GM21576 (cell line): ENCODE results near the gene ANKRD11.
"Not testable (repeated sequence)": the region's sequence is repeated elsewhere in the genome, so short reads cannot be mapped to it uniquely, and the experiment has no call there.

Source experiments
- ATAC-seq: cut with Tn5 transposase; IDR thresholded peaks from one replicate; pipeline ENCODE4 v1.9.1; 2021; ENCODE audit warnings: mild to moderate bottlenecking, moderate library complexity; ENCODE audit not compliant: unreplicated experiment

The ANKRD11 gene

DNA sequence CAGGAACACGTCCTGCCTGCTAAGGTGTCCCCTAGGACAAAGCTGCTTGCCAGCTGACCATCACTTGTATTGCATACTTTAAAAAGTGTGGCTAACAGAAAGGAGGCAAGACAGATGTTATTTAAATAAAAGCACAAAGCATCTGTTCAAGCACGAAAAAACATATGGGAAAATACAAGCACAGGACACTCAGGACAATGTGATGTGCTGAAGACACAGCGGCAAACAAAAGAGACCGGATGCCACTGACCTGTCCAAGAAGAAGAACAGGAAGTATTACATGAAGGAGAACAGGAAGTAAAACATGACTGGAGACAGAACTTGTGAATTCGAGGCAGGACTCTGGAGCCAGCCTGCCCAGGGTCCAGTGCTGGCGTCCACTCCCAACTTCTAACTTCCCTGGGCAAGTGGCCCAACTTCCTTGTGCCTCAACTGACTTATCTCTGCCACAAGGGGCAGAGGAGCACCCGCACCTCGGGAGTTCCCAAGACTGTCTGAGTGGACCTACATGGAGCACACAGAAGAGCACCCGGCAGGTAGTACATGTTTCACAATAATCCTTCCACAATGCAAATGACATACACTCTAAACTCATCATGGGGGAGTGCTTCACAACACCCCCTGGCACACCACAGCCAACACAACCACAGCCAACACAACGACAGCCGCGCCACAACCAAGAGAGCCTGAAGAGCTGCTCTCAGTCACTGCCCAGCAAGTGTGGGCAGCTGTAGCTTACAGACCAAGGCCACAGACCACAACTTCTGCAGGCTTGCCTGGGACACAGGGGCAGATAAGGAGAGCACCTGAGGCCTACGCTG, 36.6 kb downstream of the ANKRD11 start:
- no peak for ATAC-seq

DNA sequence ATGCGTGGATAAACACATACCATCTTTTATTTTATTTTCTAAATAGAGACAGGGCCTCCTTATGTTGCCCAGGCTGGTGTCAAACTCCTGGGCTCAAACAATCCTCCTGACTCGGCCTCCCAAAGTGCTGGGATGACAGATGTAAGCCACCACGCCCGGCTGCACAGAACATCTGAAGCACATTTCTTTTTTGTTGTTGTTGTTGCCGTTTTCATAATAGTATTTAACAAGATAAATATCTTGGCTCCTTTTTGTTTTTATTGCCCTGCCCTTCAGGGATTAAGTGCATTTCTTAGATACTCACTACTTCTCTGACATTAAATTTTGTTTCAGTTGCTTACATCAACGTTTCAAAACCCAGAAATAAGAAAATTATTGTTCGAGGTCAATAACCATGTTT, 37.4 kb downstream of the ANKRD11 start:
- no peak for ATAC-seq

DNA sequence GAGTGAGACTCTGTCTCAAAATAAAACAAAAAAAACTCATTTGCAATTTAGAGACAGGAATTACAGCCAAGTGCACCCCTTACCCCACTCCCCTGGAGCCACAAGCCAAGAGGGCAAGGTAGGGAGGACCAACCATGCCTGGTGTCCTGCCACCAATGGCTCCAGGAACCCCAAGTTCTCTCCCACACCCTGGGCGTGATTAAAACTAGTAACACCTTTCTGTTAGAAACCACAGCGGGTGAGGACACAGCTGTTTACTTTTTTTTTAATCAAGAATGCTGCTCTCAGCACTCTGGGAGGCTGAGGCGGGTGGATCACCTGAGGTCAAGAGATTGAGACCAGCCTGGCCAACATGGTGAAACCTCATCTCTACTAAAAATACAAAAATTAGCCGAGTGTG, 38.1 kb downstream of the ANKRD11 start:
- no peak for ATAC-seq

DNA sequence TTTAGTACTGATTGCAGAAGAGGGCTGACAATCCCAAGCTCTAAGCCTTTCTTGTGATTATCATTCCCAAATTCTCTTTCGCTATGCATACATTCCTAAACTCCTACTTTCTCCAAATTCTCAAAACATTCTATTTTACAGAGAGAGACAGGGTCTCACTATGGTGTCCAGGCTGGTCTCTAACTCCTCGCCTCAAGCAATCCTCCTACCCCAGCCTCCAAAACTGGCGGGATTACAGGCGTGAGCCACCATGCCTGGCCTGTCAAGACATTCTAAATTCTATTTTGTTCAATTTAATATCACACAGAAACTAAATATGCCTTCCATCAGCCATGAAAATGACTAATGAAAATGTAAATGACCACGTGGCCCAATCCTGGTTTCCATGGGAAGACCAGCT, 39.8 kb downstream of the ANKRD11 start:
- no peak for ATAC-seq

DNA sequence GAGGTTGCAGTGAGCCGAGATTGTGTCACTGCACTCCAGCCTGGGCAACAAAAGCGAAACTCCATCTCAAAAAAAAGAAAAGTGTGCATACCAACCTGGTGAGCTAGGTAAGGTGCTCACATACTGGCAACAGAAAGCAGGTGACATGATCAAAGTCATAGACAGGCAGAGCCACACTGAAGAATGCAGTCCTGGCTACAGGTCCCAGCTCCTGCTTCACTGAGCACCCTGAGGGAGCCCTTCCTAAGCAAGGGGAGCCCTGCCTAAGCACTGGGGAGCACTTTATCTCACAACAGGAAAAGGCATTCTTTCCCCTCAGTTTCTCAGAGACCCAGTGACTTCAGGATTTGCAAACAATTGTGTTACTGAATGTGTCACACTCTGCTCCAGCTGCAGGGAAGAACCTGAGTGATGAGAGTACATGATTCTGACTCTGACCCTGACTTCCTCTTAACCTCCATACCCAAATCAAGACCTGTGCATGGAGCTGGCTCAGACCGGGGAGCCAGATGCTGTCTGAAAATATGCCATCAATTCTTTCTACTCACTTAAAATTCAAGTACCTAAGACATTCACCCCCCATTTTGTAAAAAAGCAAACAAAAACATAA, 40.5 kb downstream of the ANKRD11 start:
- ATAC-seq, result no peak

DNA sequence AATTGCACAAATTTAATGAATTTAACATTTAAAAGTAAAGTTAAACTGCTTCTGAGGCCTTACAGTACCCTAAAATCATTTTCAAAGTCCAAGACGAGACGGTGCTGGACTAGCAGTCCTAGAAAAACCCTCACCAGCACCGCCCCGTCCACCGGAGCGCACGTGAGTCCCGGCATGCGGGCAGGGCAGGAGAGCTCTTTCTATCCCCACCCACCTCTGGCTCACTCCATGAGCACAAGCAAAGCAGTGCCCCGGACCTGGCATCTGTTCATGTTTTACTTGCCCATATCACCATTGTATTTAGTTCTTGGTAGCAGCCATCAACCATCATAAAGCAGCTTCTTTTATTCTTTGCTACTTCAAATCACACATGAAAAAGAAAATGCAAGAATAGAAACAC, 41.7 kb downstream of the ANKRD11 start:
- no peak for ATAC-seq

DNA sequence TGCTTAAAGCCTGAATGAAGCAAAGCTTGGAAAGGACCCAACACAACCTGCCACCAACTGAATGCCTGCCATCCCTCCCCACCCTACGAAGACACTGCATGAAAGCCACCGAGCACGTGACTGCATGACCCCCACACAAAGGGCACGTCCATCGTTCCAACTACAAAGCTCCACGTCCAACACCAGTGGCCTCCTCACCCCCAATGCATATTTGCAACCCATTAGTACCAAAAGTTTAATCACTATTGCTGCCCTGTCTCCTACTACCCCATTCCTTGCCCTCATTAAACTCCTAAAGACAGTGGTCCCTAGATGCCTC, 43.4 kb downstream of the ANKRD11 start:
- no peak for ATAC-seq

DNA sequence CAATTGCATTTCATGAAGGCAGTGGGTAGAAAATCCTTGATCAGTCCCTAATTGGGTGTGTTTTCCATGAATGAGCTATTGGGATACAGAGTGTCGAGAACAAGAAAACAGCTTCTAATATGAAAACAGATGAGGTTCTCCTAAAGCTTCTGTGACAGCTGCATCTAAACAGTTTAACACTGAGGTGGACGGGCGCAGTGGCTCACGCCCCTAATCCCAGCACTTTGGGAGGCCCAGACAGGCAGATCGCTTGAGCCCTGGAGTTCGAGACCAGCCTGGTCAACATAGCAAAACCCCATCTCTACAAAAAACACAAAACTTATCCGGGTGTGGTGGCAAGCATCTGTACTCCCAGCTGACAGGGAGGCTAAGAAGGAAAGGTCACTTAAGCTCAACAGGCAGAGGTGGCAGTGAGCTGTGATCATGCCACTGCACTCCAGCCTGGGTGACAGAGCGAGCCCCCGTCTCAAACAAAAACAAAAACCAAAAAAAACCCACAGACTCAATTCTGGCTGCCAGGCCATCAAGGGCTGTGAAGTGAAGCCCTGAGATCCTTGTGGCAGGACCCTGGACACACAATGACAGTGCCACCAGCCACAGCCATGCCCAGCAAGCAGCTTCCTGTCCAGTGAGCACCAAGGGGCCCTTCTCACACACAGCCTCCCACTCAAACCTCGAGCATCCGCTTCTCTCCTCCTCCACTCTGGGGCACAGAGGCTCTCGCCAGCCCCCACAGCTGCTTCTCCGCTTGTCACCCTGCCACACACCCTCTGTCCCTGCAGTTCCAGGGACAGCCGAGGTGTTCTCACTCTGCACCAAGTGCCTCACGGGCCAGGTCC, 44.0 kb downstream of the ANKRD11 start:
- ATAC-seq, result no peak

DNA sequence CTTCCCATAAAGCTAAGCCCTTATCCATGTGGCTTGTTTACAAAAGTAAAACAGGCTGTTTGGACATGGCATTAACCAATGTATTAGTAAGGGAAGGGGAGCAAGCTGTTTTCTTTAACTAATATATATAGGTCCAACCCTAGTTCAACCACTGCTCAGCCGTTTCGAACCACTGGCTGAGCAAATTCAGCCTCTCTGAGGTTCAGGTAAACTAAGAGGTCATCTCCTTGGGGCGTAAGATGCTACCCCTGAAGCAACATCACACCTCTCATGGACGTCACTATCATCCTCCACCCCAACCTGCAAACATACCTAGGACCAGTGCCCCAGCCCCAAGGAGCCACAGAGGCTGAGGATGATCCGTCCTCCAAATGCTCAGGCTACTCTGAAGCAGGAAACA, 45.2 kb downstream of the ANKRD11 start:
- ATAC-seq, result no peak

DNA sequence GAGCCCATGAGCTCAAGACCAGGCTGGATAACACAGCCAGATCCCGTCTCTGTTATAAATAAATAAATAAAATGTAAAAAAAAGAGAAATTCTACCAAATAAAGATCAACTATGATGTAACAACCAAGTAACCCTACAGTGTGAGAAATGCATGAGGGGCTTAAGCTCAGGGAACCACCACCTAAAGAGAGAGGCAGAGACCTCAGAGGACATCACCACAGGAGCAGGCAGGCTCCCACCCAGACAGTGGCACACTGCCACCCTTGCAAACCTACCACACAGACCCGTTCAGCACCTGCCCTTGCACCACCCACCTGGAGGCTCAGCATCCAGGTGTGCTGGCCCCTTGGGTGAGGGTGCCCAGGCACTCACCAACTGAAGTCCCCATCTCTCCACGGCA, 45.6 kb downstream of the ANKRD11 start:
- ATAC-seq, result no peak

DNA sequence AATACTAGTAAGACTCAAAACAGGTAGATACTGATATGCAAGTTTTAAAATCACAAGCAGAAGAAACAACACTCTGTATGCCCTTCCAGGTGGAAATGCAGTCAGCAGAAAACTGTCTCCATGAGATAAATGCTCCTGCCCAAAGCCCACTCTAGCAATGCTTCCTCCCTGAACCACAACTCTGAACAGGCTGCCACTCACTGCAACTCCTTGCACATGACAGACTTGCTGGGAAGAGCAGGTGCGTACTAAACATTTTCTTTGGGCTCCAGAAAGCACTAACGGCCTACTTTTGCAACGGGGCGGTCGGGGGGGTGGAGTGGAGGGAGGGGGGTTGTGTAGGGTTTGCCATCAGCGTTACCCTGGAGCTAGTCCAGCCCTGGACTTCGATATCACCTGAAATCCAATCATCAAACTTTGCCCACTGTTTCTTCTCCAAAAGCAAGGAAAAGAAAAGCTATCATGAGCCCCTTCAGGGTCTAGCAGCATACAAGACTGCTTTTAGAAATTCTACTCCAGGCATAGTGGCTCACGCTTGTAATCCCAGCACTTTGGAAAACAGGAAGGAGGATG, 46.1 kb downstream of the ANKRD11 start:
- ATAC-seq, result no peak

DNA sequence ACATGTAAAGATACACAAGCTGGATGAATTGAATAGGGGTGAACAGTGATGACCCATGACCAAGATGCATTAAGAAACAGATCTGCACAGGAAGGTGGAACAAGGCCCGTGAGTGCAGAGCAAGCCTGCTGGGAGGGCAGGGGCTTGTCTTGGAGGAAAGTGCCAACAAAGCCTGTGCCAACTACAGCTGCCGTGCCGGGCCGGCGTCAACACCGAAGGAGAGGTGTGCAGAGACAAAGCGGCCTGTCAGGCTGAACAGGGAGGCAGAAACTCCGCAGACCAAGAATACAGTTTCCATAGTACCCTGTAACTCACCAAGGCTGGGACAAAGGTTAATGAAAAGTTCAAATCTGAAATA, 46.7 kb downstream of the ANKRD11 start:
- ATAC-seq, result no peak

DNA sequence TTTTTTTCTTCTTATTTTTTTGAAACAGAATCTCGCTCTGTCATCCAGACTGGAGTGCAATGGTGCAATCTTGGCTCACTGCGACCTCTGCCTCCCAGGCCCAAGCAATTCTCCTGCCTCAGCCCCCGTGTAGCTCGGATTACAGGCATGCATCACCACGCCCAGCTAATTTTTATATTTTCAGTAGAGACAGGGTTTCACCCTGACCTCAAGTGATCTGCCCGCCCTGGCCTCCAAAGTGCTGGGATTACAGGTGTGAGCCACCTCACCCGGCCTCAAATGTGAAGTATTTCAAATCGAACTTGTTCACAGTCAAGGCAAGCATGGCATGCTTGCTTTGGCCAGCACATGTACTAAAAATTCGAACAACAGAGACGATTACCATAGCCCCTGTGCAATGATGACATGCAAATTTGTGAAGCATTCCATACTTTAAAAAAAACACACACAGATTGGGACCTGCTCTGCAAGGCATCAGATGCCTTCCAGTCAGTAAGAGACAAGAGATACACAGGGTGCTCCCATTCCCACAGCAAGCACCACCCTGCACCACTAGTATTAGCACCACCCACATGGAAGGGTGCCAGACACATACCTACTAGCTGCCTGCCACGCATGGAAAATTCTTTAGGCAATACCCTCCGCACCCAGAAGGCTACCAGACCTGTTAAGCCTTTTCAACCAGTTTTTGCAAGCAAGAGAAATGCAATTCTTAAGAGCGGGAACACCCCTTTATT, 47.2 kb downstream of the ANKRD11 start:
- no peak for ATAC-seq

DNA sequence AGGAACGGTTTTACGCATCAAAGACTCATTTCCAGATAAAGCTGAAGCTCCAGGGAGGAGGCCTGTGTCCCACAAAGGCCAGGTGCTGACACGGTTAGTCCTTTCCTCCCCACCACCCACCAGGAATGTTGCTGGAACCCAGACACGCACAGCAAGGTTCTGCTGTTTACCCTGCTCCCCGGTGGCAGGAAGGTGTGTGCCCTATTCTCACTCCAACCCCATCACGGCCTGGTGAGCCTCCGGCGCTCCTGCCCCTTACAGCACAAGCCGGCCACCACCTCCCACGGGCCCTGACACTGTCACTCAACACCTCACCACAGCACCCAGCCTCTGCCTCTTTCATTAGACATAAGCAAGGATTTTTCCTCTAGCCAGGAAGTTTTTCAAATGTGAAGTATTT, 47.8 kb downstream of the ANKRD11 start:
- ATAC-seq, result no peak

DNA sequence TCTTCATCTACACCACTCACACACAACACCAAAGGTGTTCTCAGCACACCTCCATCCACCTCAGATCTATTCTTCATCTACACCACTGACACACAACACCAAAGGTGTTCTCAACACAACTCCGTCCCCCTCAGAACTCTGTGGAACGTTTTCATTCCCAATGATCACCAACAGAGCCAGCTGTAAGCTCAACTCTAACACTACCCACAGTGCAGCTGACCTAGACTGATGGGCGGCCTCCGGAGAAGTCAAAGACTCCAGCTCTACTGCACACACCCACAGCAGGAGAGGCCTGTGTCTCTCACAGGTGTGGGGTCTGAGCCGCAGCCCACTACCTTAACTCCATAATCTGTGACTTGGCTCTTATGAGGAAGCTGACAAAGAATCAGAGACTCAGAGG, 50.7 kb downstream of the ANKRD11 start:
- ATAC-seq, result no peak

DNA sequence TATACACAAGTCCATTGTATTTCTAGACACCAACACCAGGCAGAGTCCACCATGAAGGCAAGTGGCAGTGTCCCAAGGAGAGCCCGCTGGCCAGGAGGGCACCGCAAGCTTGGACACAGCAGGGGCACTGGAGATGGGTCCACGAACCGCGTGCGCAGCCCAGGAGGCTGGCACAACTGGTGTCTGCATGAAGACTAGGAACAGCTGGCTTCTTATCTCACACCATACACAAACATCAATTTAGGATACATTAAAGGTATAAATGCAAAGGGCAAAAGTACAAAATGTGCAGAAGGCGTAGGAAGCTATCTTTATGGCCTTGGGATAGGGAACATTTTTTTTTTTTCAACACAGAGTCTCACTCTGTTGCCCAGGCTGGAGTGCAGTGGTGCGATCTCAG, 52.4 kb downstream of the ANKRD11 start:
- no peak for ATAC-seq

DNA sequence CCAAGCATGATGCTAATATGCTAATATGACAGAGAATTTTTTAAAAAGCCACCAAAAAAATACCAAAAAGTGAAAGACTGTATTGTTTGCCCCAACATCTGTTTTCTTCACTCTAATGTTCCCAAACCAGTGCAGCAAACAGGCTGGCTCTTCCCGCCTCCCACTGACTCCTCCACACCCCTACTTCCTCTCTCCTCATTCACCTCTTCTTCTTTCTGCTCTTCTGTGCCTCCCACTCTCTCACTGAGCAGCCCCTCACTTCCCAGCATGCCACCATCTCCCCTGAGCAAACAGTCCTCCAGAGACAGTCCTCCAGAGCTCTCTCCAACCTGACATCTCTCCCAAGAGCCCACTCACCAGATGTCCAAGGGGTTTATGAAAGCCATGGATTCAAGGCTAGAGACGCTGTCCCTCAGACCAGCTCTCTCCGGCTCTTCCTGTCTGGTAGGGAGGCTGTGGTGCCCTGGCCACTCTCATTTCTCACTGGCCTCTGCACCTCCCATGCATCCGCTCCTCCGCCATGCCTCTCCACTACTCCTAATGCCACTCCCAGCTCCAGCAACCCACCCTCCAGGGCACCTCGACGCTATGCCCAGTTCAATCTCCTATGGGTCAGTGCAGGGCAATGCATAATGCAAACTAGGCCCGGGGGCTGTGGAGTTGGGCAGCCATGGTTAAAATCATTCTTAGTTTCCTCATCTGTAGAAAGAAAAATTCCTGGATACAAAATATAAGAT, 52.9 kb downstream of the ANKRD11 start:
- no peak for ATAC-seq

DNA sequence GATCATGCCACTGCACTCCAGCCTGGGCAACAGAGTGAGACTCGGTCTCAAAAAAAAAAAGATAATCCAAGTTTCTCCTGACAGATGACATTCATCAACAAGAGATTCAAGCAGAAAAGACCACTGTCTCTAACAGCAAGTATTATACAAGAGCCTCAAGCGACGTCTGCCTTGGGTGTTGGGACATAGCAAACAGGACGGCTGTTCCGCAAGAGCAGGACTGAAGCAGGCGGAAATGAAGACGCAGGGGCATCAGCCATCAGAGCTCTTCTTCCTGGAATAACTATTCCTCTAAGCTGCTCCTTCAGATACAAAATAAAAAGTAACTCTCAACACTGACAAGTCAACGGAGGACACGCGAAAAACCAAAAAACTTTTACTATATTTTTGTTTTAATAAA, 54.0 kb downstream of the ANKRD11 start:
- ATAC-seq, result no peak

DNA sequence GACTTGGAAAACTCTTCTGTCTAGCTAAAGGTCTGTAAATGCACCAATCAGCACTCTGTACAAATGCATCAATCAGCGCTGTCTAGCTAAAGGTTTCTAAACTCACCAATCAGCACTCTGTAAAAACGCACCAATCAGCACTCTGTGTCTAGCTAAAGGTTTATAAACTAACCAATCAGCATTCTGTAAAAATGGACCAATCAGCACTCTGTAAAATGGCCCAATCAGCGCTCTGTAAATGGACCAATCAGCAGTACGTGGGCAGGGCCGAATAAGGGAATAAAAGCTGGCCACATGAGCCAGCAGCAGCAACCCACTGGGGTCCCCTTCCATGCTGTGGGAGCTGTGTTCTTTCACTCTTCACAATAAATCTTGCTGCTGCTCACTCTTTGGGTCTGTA, 55.3 kb downstream of the ANKRD11 start:
- ATAC-seq, result not testable (repeated sequence)

DNA sequence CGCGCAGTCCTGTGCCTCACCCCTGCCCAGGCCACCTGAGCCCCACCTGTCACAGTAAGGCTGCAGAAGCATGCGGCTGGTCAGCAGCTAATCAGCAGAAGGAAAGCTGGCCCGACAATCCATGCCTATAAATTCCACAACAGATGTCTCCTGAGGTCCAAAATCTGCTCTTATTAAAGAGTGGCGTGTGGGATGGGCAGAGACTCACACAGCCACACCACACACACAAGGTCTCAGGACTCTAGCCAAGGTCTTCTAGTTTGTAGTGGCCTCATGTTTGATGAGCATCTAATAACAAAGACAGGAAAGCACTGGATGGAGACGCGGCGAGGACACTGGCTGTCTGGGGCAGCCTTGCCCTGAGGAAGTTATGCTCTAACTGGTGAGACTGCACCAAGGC, 55.9 kb downstream of the ANKRD11 start:
- ATAC-seq, result no peak
